ENCODE data around the gene SHROOM2.
"Not testable (repeated sequence)": the region's sequence is repeated elsewhere in the genome, so short reads cannot be mapped to it uniquely, and the experiment has no call there.

Gene SHROOM2

DNA sequence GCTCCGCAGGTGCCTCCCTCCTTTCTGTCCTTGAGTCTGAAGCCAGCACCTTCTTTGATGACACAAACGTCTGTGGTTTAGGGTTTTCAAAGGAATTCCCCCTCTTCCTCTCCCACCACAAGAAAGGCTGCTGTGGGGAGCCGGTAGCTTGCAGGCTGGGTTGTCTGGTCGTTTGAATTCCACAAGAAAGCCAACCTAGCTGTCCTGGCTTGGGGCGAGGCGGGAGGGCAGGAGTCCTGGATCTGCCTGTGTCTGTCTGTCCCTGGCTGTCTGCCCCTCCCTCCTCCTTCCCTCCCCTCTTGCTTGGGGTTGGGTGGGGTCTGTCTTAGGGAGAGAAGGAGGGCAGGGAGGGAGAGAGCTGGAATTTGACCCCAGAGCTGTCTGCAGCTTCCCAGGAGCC lies 56.3 kb downstream of the SHROOM2 start:
- no peak for DNase-seq

DNA sequence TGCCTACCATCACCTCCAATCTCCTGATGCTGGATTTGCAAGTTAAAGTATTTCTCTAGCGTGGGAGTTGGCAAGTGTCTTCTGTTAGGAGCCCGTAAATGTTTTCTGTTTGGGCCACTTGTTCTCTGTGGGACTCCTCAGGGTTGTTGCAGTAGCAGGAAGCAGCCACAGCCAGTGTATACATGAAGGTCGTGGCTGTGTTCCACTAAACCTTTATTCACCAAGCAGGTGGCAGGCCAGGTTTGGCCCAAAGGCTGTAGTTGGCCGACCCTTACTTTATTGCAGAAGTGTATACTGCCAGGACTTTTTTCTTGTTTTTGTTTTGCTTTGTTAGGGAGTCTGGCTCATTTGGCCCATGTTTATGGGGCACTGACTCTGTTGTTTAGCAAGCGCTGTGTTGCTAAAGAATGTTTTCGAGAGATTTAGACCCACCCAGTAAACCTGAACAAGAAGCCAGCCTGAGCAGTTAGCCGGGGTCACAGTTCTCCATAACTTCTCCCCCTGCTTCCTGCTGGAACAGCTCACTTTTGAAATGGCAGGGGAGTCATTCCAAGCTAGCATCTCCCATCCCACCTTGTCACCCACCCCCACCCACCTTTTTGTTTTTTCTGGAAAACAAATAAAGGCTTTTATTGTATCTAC lies 58.8 kb downstream of the SHROOM2 start:
- no peak for DNase-seq

GRCh38 chrX:9845578-9845952 lies 59.3 kb downstream of the SHROOM2 start:
- no peak for DNase-seq

DNA sequence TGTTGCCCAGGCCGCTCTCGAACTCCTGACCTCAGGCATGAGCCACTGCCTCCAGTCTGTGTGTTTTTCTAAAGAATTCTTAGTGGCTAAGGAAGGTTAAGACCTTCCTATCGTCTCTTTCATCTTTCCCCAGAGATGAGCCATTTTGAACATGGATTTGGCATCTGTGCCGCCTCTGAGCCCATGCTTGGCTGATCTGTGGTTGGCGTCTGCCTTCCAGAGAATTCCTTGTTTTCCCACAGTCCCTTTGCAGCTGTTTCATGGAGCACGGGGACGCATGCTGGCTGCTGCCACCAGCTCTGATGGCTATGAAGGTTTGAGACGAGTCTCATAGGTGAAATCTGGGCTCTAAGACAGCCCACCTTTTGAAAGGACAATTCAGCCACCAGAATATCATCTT lies 60.4 kb downstream of the SHROOM2 start:
- no peak for DNase-seq

DNA sequence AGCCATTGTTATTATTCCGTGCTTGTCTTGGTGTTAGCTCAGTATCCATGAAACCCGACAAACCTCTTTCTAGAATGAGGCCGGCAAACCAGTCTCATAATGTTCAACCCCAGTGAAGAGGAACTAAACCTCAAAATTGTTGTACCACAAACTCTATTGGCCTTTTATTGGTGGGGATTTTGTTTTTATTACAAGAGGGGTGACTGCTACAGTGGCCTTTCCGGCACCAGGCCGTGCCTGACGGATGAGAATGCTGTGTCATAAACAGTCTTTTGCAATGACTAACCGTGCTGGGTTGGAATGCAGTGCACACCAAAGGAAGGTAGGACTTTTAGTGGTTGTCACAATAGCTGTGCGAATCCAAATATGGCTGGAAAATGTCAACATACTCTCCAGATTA lies 60.8 kb downstream of the SHROOM2 start:
- no peak for DNase-seq

DNA sequence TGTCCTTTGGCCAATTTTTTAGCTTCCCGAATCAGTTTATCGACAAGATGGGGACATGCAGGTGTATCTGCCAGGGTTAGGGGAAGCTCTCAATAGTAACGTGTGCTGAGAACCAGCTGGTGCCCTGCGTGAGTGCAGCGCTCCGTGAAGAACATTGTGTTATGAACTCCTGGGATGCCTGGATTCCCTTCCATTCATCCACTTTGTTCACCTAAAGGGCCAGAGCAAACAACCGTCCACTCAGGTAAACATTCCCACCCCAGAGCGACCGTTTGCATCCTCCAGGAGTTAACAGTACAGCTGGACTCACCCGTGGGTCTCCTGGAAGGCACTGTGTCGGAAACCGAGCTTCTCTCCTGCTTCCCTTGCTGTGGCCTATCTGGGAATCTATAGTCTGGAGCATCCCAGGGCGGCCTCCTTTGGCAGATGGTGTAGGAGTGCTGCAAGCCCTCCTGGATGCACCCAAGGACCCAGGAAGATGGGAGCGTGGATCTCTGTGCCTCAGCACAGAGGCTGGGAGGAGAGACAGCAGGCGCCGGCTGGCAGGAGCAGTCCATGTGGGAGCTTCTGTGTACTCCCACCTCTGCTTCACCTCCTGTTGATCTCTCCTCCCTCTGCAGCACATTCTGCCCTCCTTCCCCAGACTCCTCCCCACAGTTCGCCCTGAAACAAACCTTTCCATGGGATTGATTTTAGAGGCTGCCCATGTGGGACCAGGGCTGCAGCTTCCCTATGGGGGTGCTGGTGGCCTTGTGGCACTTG lies 62.7 kb downstream of the SHROOM2 start:
- DNase-seq, result no peak

DNA sequence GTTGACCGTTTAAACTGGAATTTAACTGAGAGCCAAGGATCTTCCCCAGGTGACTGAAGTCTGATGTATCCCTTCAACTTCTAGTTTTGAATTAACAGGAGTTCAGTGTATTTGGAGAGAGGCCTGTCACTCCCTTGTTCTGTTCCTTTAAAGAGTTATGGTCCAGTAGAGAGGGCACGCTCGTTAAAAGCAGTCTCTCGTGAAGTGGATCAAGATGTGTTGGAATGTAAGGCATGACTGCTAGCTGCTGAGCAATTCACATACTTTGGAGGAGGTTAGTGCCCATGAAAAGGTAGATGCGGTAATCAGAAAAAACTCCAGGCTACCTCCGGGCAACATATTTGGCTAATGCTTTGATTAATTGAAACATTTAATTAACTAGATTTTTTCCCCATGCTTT lies 65.7 kb downstream of the SHROOM2 start:
- DNase-seq, result no peak

GRCh38 chrX:9853307-9853706 lies 67.1 kb downstream of the SHROOM2 start:
- DNase-seq, result no peak

DNA sequence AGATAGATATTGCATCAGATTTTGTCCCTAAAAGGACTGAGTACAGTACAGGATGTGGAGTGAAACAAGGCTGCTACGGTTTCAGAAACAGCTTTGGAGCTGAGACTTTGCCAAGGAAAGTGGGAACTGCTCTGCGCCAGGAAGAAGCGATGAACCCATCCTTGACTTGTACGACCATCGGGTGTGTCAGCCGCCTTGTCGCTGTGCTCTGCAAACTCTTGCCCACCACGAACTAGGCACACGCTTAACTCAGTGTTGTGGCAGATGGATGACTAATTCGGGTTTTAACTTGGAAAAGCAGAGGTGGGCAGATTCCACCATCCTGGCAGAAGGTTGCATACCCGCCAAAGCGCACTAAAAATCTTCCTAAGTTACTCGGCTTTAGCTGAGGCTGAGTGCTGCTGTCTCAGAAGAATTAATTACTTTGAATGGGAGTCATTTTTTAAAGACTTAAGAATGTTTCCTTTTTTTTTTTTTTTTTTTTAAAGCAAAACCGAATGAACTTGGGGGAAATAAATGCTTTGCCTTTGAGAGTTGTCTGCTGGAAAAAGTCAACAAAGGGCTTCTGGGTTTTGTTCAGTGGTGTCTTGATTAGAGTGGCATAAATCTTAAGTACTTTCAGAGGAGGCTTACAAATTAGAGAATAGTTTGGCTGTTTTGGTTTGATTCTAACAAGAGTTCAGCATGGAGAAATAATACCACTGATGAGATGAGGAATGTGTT lies 69.5 kb downstream of the SHROOM2 start:
- DNase-seq, result no peak

- DNase-seq, result no peak
Measured at GRCh38 chrX:9856588-9856987, 70.4 kb downstream of the SHROOM2 start.

- DNase-seq, result no peak
Measured at GRCh38 chrX:9857575-9858474, 71.6 kb downstream of the SHROOM2 start.

DNA sequence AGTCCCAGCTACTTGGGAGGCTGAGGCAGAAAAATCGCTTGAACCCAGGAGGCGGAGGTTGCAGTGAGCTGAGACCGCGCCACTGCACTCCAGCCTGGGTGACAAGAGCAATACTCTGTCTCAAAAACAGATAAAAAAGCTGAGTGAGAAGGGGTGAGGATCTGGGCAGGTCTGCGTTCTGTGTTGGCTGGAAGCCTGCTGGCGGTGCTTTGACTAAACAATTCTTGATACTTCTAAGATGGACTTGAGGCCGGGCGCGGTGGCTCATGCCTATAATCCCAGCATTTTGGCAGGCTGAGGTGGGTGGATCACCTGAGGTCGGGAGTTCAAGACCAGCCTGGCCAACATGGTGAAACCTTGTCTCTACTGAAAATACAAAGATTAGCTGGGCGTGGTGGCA lies 72.5 kb downstream of the SHROOM2 start:
- DNase-seq, result not testable (repeated sequence)

GRCh38 chrX:9859711-9860555 lies 73.7 kb downstream of the SHROOM2 start:
- DNase-seq, result no peak

- DNase-seq, result no peak
Measured at GRCh38 chrX:9860826-9861225, 74.6 kb downstream of the SHROOM2 start.

DNA sequence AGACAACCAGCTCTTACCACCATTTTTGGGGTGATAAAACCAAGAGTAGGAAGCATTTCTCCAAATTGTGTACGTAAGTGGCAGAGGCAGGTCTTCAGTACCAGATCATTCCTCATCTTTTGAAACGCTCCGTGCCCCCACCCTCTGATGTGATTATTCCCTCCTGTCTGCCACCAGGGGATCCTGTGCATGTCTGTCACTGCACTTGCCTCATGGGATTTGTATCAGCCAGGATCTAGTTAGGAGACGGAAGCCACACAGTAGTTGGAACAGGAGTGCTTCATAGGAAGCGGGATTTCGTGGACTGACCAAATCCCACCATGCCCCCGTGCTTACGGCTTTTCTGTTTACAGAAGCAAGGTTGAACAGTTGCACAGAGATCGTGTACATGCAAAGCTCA lies 75.5 kb downstream of the SHROOM2 start:
- DNase-seq, result no peak

DNA sequence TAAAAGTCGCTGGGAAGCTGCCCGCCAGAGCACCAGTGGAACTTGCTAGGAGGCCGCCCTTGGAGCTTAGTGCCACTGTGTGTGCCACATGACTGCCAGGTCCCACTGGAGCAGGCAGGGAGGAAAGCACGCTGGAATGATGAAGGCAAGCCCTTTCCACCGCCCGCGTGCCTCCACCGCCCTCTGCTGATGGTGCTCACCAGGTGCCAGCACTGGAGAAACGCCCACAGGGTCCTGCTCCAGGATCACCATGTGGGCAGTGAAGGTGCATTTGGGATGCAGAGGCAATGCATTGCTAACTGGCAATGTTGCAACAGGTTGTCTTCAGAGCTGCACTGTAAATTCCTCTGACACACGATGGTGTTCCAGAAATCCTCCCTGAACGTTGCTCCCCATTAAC lies 76.3 kb downstream of the SHROOM2 start:
- DNase-seq, result no peak

- DNase-seq, result no peak
Measured at GRCh38 chrX:9862953-9863352, 76.7 kb downstream of the SHROOM2 start.

DNA sequence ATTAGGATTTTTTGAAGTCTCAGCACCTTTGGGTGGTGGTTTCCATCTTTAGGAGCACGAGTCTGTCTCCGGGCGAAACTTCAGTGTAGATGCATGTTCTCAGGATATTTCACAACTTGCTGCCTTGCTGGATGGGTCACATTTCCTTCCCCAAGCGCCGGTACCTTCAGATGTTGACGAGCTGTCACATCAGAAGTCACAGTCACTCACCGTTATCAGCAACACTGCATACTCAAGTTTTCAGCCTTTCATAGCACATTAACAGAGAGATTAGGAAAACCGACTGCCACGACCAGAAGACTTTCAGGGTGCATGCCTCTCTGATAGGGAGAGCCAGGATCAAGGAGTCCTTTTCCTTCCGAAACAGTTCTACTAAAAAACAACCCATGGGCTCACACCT lies 77.8 kb downstream of the SHROOM2 start:
- no peak for DNase-seq

- DNase-seq, result no peak
Measured at GRCh38 chrX:9865804-9866472, 79.7 kb downstream of the SHROOM2 start.

DNA sequence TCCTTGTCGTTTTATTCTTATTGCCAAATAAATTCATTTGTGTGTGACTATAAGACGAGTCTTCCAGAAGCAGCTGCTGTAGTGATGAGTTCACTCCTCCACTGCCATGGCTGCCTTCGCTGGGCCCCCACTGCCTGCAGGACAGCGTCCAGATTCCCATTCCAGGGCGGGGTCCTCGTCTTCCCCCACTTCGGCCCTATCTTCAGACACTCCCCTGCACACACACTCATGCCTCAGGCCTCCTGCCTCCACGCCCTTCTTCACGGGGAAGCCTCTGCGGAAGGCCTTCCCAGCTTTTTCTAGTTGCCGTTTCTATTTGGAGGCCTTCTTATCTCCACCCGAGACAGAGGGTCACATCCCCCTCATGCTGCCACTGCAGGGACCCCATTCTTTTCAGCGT lies 80.4 kb downstream of the SHROOM2 start:
- no peak for DNase-seq

DNA sequence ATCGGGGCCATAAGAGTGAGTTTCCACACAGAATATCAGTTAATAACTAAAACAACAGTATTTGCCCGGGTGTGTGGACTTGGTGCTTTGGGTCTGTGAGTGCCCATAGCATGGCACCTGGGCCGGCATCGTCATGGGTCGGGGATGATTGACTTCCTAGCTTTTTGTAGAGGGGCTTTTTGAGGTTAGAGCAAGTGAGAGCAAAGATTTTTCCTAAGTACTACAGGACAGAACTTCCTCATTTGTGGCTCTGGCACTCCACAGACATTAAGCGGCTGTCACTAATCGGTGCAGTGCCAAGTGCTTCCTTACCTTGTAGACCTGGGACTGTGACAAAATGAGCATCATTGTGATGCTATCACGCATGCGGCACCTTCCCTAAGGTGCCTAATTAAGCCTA lies 81.0 kb downstream of the SHROOM2 start:
- DNase-seq, result no peak

DNA sequence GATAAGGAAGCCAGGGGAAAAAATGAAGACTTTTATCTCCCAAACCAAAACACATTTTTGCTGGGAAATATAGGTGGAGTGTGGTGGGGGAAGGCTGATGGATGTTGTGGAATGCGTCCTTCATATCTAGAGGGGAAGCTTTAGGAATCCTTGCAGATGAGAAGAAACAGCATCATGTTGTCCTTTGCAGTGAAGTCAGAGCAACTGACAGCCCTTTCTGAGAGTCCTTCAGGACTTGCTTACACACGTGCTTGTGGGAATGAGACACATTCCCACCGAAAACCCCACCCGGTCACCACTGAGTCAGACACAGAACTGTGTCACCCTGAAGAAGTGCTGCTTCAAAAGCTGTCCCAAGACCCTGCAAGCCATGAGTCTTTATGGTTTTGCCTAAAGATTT lies 81.5 kb downstream of the SHROOM2 start:
- no peak for DNase-seq

All from NCI-H748 treated with DMSO at 0.1 percent for 48 hours (cell line).